Nephron (organoid): ENCODE measurements around the gene SESTD1.

Experiments used
- H3K27ac Mint-ChIP-seq, 3 experiments: 2 replicates each; pipeline ENCODE4 v1.8.0; 2020; ENCODE audit warnings: mixed read lengths in 3 of 3, mild to moderate bottlenecking in 2 of 3, moderate library complexity in 1 of 3
- H3K27me3 Mint-ChIP-seq: 2 replicates; pipeline ENCODE4 v1.8.0; 2021; ENCODE audit warnings: low read depth, mild to moderate bottlenecking, moderate library complexity, mixed read lengths
- H3K36me3 Mint-ChIP-seq: 2 replicates; pipeline ENCODE4 v1.8.0; 2020; ENCODE audit warnings: low read depth, mixed read lengths
- H3K4me1 Mint-ChIP-seq: 2 replicates; pipeline ENCODE4 v1.8.0; 2020; ENCODE audit warnings: mixed read lengths
- H3K4me3 Mint-ChIP-seq, 3 experiments: 2 replicates each; pipeline ENCODE4 v1.8.0; 2020; ENCODE audit warnings: mild to moderate bottlenecking in 3 of 3, mixed read lengths in 3 of 3, moderate library complexity in 2 of 3
- H3K9me3 Mint-ChIP-seq: 2 replicates; pipeline ENCODE4 v1.8.0; 2020; ENCODE audit warnings: mixed read lengths
- TF ChIP-seq, protein P1 (sequence below), 3 experiments: fragments of 200-600 bp; sonication (generic); IDR thresholded peaks; one replicate each; pipeline ENCODE4 v1.5.0; 2021; ENCODE audit warnings: antibody characterized with exemption in 3 of 3; ENCODE audit not compliant: unreplicated experiment in 3 of 3

The SESTD1 gene, protein sequence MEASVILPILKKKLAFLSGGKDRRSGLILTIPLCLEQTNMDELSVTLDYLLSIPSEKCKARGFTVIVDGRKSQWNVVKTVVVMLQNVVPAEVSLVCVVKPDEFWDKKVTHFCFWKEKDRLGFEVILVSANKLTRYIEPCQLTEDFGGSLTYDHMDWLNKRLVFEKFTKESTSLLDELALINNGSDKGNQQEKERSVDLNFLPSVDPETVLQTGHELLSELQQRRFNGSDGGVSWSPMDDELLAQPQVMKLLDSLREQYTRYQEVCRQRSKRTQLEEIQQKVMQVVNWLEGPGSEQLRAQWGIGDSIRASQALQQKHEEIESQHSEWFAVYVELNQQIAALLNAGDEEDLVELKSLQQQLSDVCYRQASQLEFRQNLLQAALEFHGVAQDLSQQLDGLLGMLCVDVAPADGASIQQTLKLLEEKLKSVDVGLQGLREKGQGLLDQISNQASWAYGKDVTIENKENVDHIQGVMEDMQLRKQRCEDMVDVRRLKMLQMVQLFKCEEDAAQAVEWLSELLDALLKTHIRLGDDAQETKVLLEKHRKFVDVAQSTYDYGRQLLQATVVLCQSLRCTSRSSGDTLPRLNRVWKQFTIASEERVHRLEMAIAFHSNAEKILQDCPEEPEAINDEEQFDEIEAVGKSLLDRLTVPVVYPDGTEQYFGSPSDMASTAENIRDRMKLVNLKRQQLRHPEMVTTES

DNA sequence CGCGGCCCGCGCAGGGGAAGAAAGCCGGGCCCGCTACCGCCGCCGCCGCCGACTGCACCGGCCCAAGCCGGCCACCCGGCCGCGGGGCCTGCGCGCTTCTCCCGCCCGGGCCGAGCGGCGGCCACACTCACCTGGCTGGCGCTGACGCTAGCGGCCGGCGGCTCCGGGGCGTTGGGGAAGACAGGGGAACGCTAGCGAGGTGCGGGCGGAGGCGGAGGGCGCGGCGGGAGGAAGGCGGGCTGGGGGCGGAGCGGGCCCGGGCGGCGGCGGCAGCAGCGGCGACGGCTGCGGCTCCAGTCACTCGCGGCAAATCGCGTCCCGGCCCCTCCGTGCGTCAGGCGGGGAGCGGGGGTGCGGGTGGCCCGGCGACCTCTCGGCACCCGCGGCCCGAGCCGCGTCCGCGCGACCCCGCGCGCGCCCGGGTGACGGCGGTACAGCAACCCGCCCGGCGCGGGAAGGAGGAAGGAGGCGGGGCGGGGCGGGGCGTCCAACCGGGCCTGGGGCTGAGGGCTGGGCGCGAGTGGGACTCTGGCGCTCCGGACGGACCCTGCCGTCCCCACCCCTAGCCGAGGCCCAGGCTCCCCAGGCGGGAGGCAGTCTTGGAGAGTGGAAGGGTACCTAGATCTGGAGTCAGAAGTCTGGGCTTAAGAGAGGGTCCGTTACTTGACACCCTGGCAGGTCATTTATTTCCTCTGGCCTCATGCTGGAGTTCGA, at the start of gene SESTD1:
Gene SESTD1, minus strand, starts transcription at position 465 of the 714 bp plus-strand sequence. CDS start 72,991 bp downstream, outside the sequence.
- H3K9me3 Mint-ChIP-seq, result no peaks in the 10 kb centered on the region
- peak within 1 kb of the TSS; percentile 94 to 96 (median 96) for H3K27ac Mint-ChIP-seq
- H3K27me3 Mint-ChIP-seq, result peaks cover 17% of the 10 kb centered on the region
- H3K4me3 Mint-ChIP-seq, result peak within 1 kb of the TSS; percentile 90 to 96 (median 95)
- H3K4me1 Mint-ChIP-seq, result peaks cover 30% of the 10 kb centered on the region
- peaks cover 3% of the 10 kb centered on the region for H3K36me3 Mint-ChIP-seq
- TF ChIP-seq, protein P1, sequence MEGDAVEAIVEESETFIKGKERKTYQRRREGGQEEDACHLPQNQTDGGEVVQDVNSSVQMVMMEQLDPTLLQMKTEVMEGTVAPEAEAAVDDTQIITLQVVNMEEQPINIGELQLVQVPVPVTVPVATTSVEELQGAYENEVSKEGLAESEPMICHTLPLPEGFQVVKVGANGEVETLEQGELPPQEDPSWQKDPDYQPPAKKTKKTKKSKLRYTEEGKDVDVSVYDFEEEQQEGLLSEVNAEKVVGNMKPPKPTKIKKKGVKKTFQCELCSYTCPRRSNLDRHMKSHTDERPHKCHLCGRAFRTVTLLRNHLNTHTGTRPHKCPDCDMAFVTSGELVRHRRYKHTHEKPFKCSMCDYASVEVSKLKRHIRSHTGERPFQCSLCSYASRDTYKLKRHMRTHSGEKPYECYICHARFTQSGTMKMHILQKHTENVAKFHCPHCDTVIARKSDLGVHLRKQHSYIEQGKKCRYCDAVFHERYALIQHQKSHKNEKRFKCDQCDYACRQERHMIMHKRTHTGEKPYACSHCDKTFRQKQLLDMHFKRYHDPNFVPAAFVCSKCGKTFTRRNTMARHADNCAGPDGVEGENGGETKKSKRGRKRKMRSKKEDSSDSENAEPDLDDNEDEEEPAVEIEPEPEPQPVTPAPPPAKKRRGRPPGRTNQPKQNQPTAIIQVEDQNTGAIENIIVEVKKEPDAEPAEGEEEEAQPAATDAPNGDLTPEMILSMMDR (IDR thresholded peaks at IDR 0.05; ENCODE audit: unreplicated experiment in 3 of 3), result no peak

DNA sequence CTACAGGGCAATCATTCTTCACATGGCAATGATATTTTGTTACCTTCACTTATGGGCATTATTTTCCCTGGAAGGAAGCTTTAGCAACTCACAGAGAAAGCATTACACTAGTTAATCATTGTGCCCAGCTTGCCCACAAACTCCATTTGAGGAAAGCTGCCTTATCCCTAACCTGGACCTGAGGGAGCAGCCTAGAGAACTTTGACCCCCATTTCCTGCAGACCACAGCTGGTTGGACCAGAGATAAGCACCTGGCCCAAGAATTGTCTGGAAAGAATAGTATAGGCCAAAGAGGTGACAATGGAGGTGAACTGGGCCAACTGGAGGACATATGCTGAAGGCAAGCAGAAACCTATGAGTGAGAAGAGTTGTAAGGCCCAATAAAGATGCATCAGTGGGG, 48.4 kb upstream of the SESTD1 start:
- Mint-ChIP-seq H3K27me3 (peaks cover under 1% of the 10 kb centered on the region), H3K27ac (no peak overlapping the region), H3K4me1 (peaks cover 9% of the 10 kb centered on the region), H3K4me3 (no peak overlapping the region), H3K9me3 (peaks cover 30% of the 10 kb centered on the region), H3K36me3 (no peaks in the 10 kb centered on the region)
- TF ChIP-seq, protein P1 (IDR thresholded peaks at IDR 0.05; ENCODE audit: unreplicated experiment in 3 of 3), result no peak

DNA sequence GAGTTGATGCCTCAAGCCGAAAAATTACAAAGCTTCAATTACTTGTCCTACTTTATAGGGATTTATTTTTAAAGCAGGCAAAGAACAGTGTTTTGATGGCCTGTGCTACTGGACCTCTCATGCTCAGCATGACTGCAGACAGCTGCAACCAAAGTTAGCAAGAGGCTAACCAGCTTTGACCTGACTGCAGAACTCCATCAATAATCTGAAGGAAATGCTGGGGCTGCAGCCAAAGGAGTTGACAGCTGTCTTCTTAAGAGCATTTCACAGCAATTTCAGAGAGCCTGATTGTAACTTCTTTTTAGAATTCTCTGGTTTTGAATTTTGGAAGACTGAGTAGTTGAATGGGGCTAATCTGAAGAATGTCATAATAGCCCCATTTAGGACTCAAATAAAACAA, 46.5 kb upstream of the SESTD1 start:
- TF ChIP-seq, protein P1 (IDR thresholded peaks at IDR 0.05; ENCODE audit: unreplicated experiment in 3 of 3), result no peak
- Mint-ChIP-seq H3K9me3 (peaks cover 17% of the 10 kb centered on the region), H3K27ac (peak overlapping the region; percentile 34 to 82 (median 73)), H3K4me1 (peaks cover 18% of the 10 kb centered on the region), H3K36me3 (no peaks in the 10 kb centered on the region), H3K27me3 (no peaks in the 10 kb centered on the region), H3K4me3 (peak overlapping the region in 1 of 3 experiments; percentile 18)

DNA sequence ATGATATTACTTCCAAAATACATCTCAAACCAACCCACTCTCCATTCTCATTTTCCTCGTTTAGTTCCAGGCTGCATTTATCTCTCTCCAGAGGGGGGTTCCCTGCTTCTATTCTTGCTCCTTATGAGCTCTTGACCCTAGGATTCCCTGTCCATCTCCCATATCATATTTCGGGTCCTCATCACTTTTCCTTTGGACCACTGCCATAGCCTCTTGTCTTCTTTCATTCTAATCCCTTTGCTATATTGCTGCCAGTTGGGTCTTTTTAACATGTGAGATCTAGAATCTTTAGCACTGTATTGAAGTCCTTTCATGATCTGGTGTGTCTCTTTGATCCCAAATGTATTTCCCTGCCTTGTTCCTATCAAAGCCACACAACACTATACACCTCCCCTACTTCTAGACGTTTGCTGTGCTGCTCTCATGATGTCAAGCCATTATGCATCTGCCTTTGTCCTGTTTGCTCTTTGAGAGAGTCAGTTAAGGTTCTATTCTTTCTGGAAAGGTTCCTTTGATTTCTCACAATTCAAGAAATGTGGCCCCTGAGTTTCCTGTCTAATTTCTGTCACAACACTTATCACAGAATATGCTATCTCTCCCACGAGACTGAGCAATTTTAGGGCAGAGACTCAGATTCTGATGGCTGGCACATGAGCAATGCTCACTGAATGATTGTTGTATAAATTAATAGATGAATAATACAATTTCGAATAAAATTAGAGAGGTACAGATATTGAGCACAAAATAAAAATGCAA, 43.2 kb upstream of the SESTD1 start:
- Mint-ChIP-seq H3K36me3 (no peaks in the 10 kb centered on the region), H3K9me3 (no peaks in the 10 kb centered on the region), H3K27me3 (no peaks in the 10 kb centered on the region), H3K27ac (no peak overlapping the region), H3K4me3 (no peak overlapping the region), H3K4me1 (peaks cover 18% of the 10 kb centered on the region)
- TF ChIP-seq, protein P1 (IDR thresholded peaks at IDR 0.05; ENCODE audit: unreplicated experiment in 3 of 3), result no peak

DNA sequence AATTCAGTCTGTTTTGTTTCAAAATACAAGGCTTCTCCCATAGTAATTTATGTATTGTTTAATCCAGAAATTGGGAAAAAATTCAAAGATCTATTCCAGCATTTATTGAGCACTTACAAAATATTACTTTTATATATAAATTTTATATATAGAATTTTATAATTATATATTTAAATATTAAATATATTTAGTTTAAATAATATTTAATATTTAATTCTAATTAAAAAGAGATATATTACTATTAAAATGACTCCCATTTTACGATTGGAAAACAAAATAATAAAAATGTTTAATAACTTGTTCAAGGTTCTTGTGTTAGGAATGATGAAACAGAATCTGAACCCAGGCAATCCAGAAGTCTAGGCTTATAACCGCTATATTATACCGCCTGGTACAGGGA, 40.5 kb upstream of the SESTD1 start:
- Mint-ChIP-seq H3K27ac (no peak overlapping the region), H3K4me3 (no peak overlapping the region), H3K4me1 (peaks cover 10% of the 10 kb centered on the region), H3K9me3 (peaks cover 4% of the 10 kb centered on the region), H3K36me3 (no peaks in the 10 kb centered on the region), H3K27me3 (no peaks in the 10 kb centered on the region)
- TF ChIP-seq, protein P1 (IDR thresholded peaks at IDR 0.05; ENCODE audit: unreplicated experiment in 3 of 3), result no peak
